DOHH2 (cell line): Measurements from ENCODE around the gene SLFNL1.

Source experiments
- H3F3A ChIP-seq: fragments of 200-600 bp; sonication (generic), shearing (Covaris generic); 2 replicates; pipeline ENCODE4 v1.6.0; 2016; ENCODE audit warnings: antibody characterized with exemption, mild to moderate bottlenecking; ENCODE audit not compliant: control insufficient read depth, insufficient read depth
- H3K27ac ChIP-seq: fragments of 200-600 bp; sonication (generic); 2 replicates; pipeline ENCODE4 v1.5.1; 2014; ENCODE audit warnings: low read depth, mild to moderate bottlenecking, low read length, moderate library complexity
- H3K27me3 ChIP-seq: fragments of 200-600 bp; sonication (generic); 2 replicates; pipeline ENCODE4 v1.6.1; 2014; ENCODE audit warnings: mild to moderate bottlenecking, low read length, mixed read lengths; ENCODE audit not compliant: control insufficient read depth
- H3K36me3 ChIP-seq: fragments of 200-600 bp; sonication (generic); 2 replicates; pipeline ENCODE4 v1.6.1; 2014; ENCODE audit warnings: mild to moderate bottlenecking, low read length, moderate library complexity, mixed read lengths; ENCODE audit not compliant: control insufficient read depth
- H3K4me1 ChIP-seq: fragments of 200-600 bp; sonication (generic); 2 replicates; pipeline ENCODE4 v1.6.1; 2014; ENCODE audit warnings: mild to moderate bottlenecking, low read length, mixed read lengths; ENCODE audit not compliant: control insufficient read depth
- H3K4me2 ChIP-seq: fragments of 200-600 bp; sonication (generic); 2 replicates; pipeline ENCODE4 v1.6.0; 2014; ENCODE audit warnings: mild to moderate bottlenecking, low read length, moderate library complexity
- H3K4me3 ChIP-seq: fragments of 200-600 bp; sonication (generic); 2 replicates; pipeline ENCODE4 v1.5.1; 2014; ENCODE audit warnings: mild to moderate bottlenecking, low read length, mixed read lengths
- H3K79me2 ChIP-seq: fragments of 200-600 bp; sonication (generic); 2 replicates; pipeline ENCODE4 v1.6.1; 2014; ENCODE audit warnings: mild to moderate bottlenecking, low read length, mixed read lengths; ENCODE audit not compliant: control insufficient read depth
- H3K9me2 ChIP-seq: fragments of 200-600 bp; sonication (generic); replicated peaks from 2 replicates; pipeline ENCODE4 v1.6.1; 2014; ENCODE audit warnings: mild to moderate bottlenecking, low read length, mixed read lengths; ENCODE audit not compliant: control insufficient read depth
- H3K9me3 ChIP-seq: fragments of 200-600 bp; sonication (generic); 2 replicates; pipeline ENCODE4 v1.6.1; 2014; ENCODE audit warnings: antibody characterized with exemption, low read length, mixed read lengths; ENCODE audit not compliant: control insufficient read depth, insufficient read depth
- H4K20me1 ChIP-seq: fragments of 200-600 bp; sonication (generic); 2 replicates; pipeline ENCODE4 v1.6.0; 2014; ENCODE audit warnings: low read depth, mild to moderate bottlenecking, antibody characterized with exemption, low read length, moderate library complexity; ENCODE audit not compliant: control insufficient read depth, insufficient read depth
- EZH2phosphoT487 ChIP-seq: fragments of 200-600 bp; sonication (generic); IDR thresholded peaks from 2 replicates; pipeline ENCODE4 v1.6.1; 2017; ENCODE audit warnings: borderline replicate concordance, mild to moderate bottlenecking, antibody characterized with exemption, low read length, moderate library complexity, mixed read lengths
- TF ChIP-seq, protein P1 (sequence below): fragments of 200-600 bp; sonication (generic); IDR thresholded peaks from one replicate; pipeline ENCODE4 v1.5.1; 2014; ENCODE audit warnings: antibody characterized with exemption, mild to moderate bottlenecking, low read depth, low read length; ENCODE audit not compliant: poor library complexity, severe bottlenecking

Gene SLFNL1

DNA sequence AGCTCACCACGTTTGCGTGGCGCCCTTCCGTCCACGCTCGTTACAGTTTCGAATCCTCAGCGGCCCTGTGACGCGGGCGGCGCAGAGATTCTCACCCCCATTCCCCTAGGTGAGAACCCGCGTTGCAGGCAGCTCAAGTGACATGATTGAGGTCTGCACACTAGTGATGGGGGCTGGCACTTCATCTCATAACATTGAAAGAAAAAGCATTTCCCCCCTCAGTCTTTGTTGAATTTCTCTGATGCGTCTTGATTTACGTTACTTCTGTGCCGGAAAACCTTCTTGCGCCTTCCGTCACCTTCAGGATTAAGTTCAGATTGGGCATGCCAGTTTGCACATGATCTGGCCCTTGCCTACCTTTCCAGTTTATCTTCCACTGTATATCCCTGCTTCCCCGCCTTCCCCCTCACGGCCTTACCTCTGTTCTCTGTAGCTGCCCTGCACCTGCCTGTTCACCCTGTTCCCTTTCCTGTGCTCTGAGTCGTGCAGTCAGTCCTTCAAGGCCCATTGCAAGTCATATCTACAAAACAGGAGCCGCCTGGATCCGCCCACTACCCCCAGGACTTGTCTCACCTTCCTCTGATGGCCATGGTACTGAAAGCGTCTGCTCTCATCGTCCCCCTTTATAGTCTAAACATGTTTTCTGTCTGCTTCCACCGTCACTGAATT, 40.9 kb downstream of the SLFNL1 start:
- H3F3A ChIP-seq: no peaks in the 10 kb centered on the region
- peak overlapping the region; percentile 81 for H3K27ac ChIP-seq
- no peak for TF ChIP-seq EZH2phosphoT487
- TF ChIP-seq, protein P1, sequence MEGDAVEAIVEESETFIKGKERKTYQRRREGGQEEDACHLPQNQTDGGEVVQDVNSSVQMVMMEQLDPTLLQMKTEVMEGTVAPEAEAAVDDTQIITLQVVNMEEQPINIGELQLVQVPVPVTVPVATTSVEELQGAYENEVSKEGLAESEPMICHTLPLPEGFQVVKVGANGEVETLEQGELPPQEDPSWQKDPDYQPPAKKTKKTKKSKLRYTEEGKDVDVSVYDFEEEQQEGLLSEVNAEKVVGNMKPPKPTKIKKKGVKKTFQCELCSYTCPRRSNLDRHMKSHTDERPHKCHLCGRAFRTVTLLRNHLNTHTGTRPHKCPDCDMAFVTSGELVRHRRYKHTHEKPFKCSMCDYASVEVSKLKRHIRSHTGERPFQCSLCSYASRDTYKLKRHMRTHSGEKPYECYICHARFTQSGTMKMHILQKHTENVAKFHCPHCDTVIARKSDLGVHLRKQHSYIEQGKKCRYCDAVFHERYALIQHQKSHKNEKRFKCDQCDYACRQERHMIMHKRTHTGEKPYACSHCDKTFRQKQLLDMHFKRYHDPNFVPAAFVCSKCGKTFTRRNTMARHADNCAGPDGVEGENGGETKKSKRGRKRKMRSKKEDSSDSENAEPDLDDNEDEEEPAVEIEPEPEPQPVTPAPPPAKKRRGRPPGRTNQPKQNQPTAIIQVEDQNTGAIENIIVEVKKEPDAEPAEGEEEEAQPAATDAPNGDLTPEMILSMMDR: no peak
- H3K4me2 ChIP-seq: peak overlapping the region; percentile 86
- H3K27me3 ChIP-seq: no peaks in the 10 kb centered on the region
- peak overlapping the region; percentile 87 for H3K4me3 ChIP-seq
- H3K9me2 ChIP-seq: no peaks in the 10 kb centered on the region
- peaks cover 31% of the 10 kb centered on the region; the same call in 1 of the 2 replicates for H4K20me1 ChIP-seq
- no peaks in the 10 kb centered on the region for H3K9me3 ChIP-seq
- H3K79me2 ChIP-seq: peaks cover 64% of the 10 kb centered on the region
- peaks cover 30% of the 10 kb centered on the region for H3K4me1 ChIP-seq
- peaks cover 56% of the 10 kb centered on the region for H3K36me3 ChIP-seq

DNA sequence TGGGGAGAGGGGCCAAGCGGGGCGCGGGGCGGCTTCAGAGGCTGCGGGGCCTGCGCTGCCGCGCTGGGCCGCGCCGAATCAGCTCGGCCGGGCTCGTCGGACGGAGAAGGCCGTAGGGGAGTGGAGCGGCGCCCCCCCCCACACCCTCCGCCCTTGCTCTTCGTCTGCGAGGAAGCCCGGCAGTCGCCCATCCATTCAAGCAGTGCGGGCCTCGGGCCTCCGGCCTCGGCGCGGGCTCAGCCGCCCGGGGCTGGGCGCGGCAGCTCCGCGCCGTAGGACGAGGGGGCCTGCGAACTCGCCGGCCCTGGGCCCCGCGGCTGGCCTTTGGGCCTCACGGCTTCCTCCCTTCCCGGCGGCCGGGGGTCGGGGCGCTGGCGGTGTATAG, 41.5 kb downstream of the SLFNL1 start:
- Histone ChIP-seq H3K9me2 (no peaks in the 10 kb centered on the region), H3K4me3 (peak overlapping the region; percentile 87), H3K36me3 (peaks cover 51% of the 10 kb centered on the region), H3K9me3 (no peaks in the 10 kb centered on the region), H3K27me3 (no peaks in the 10 kb centered on the region), H4K20me1 (peaks cover 27% of the 10 kb centered on the region; the same call in 1 of the 2 replicates), H3K4me2 (peak overlapping the region; percentile 86), H3K27ac (peak overlapping the region; percentile 81), H3K79me2 (peaks cover 58% of the 10 kb centered on the region), H3F3A (no peaks in the 10 kb centered on the region), H3K4me1 (peaks cover 30% of the 10 kb centered on the region)
- no peak for TF ChIP-seq EZH2phosphoT487
- TF ChIP-seq, protein P1: no peak

DNA sequence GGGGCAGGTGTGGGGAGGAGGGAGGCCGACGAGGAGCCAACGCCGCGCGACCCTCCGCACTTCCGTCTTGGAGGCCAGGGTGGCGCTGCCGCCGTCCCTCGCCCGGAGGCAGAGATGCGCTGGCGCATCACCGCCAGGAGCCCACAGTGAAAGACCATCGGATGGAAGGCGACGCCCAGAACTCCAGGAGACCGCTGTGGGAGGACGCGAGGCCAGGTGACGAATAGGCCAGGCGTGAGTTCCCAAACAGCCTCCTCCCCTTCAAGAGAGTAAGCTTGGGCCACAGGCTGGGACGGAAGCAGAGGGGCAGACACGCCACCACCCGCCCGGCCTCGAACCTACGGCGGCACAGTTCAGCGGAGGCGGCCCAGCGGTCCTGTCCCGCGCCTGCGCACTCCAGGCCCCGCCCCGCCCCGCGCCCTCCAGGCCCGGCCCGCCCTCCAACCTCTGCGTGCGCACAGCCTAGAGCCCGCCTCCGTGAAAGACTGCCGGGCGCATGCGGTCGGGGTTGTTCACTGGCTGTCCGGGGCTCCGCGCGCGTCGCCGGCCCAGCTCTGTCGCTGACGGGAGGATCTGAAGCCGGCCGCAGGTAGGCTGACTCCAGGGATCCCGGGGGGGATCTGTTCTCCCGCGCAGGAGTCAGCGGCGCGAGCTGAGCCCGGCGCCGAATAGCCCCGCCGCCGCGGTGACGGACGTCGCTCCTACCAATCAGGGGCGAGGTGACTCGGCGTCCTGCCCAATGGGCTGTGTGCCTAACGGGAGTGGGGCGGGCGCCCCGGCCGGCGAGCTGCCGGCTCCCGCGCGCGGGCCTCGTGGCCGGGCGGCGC, 42.1 kb downstream of the SLFNL1 start, which contains the start of gene CTPS1:
Gene CTPS1, plus strand, starts transcription at position 456 of the 827 bp plus-strand sequence. CDS start 3,595 bp downstream, outside the sequence.
- no peaks in the 10 kb centered on the region for H3K9me2 ChIP-seq
- H3K27me3 ChIP-seq: no peaks in the 10 kb centered on the region
- TF ChIP-seq, protein P1: peak; percentile 67
- TF ChIP-seq EZH2phosphoT487: no peak
- H3F3A ChIP-seq: no peaks in the 10 kb centered on the region
- peak within 1 kb of the TSS; percentile 87 for H3K4me3 ChIP-seq
- H3K9me3 ChIP-seq: no peaks in the 10 kb centered on the region
- H3K79me2 ChIP-seq: peaks cover 52% of the 10 kb centered on the region
- H4K20me1 ChIP-seq: peaks cover 21% of the 10 kb centered on the region; the same call in 1 of the 2 replicates
- peaks cover 45% of the 10 kb centered on the region for H3K36me3 ChIP-seq
- H3K27ac ChIP-seq: peak within 1 kb of the TSS; percentile 81
- peak within 1 kb of the TSS; percentile 86 for H3K4me2 ChIP-seq
- peaks cover 30% of the 10 kb centered on the region for H3K4me1 ChIP-seq
